ENCODE data around the gene PTPRM. TPM values are rescaled to one million over a fixed set of nuclear protein-coding genes. Genes with fewer than 3 reads are reported as not detected.

The PTPRM gene
- total and polyA plus RNA-seq, 2 of the 8 experiments (the other 6 are each of a cell fraction or from before 2014, with no cell fraction given), result 4.1 to 7.0 TPM

DNA sequence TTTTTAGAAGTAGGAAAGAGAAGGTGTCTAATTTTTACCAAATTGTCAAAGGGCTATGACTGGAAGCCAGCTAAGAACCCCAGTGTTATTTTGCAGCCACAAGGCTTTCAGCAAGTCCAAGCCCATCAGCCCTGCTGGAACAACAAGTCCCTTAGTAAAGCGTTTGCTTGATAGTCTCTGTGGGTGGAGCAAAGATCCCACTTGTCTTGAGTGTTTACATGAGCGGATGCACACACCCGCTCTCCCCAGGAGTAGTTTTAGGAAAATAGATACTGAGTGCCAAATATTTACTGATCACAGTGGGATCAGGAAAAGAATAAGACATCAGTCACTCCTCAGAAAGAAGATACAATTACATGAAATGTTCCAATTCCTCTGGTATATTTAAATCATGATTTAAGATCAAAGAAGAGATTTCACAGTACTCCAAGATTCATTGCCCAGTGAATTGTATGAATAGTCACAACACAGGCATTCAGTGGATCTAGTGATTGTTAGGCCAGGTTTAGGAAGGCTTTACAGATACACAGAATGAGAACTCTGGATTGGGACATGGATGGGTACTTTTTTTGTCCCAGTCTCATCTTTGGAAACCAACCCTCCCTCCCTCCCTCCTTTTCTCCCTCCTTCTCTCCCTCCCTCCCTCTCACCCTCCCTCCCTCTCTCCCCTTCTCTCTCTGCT, 514.9 kb downstream of the PTPRM start (continued):
- TF ChIP-seq, protein P1, sequence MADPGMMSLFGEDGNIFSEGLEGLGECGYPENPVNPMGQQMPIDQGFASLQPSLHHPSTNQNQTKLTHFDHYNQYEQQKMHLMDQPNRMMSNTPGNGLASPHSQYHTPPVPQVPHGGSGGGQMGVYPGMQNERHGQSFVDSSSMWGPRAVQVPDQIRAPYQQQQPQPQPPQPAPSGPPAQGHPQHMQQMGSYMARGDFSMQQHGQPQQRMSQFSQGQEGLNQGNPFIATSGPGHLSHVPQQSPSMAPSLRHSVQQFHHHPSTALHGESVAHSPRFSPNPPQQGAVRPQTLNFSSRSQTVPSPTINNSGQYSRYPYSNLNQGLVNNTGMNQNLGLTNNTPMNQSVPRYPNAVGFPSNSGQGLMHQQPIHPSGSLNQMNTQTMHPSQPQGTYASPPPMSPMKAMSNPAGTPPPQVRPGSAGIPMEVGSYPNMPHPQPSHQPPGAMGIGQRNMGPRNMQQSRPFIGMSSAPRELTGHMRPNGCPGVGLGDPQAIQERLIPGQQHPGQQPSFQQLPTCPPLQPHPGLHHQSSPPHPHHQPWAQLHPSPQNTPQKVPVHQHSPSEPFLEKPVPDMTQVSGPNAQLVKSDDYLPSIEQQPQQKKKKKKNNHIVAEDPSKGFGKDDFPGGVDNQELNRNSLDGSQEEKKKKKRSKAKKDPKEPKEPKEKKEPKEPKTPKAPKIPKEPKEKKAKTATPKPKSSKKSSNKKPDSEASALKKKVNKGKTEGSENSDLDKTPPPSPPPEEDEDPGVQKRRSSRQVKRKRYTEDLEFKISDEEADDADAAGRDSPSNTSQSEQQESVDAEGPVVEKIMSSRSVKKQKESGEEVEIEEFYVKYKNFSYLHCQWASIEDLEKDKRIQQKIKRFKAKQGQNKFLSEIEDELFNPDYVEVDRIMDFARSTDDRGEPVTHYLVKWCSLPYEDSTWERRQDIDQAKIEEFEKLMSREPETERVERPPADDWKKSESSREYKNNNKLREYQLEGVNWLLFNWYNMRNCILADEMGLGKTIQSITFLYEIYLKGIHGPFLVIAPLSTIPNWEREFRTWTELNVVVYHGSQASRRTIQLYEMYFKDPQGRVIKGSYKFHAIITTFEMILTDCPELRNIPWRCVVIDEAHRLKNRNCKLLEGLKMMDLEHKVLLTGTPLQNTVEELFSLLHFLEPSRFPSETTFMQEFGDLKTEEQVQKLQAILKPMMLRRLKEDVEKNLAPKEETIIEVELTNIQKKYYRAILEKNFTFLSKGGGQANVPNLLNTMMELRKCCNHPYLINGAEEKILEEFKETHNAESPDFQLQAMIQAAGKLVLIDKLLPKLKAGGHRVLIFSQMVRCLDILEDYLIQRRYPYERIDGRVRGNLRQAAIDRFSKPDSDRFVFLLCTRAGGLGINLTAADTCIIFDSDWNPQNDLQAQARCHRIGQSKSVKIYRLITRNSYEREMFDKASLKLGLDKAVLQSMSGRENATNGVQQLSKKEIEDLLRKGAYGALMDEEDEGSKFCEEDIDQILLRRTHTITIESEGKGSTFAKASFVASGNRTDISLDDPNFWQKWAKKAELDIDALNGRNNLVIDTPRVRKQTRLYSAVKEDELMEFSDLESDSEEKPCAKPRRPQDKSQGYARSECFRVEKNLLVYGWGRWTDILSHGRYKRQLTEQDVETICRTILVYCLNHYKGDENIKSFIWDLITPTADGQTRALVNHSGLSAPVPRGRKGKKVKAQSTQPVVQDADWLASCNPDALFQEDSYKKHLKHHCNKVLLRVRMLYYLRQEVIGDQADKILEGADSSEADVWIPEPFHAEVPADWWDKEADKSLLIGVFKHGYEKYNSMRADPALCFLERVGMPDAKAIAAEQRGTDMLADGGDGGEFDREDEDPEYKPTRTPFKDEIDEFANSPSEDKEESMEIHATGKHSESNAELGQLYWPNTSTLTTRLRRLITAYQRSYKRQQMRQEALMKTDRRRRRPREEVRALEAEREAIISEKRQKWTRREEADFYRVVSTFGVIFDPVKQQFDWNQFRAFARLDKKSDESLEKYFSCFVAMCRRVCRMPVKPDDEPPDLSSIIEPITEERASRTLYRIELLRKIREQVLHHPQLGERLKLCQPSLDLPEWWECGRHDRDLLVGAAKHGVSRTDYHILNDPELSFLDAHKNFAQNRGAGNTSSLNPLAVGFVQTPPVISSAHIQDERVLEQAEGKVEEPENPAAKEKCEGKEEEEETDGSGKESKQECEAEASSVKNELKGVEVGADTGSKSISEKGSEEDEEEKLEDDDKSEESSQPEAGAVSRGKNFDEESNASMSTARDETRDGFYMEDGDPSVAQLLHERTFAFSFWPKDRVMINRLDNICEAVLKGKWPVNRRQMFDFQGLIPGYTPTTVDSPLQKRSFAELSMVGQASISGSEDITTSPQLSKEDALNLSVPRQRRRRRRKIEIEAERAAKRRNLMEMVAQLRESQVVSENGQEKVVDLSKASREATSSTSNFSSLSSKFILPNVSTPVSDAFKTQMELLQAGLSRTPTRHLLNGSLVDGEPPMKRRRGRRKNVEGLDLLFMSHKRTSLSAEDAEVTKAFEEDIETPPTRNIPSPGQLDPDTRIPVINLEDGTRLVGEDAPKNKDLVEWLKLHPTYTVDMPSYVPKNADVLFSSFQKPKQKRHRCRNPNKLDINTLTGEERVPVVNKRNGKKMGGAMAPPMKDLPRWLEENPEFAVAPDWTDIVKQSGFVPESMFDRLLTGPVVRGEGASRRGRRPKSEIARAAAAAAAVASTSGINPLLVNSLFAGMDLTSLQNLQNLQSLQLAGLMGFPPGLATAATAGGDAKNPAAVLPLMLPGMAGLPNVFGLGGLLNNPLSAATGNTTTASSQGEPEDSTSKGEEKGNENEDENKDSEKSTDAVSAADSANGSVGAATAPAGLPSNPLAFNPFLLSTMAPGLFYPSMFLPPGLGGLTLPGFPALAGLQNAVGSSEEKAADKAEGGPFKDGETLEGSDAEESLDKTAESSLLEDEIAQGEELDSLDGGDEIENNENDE (IDR thresholded peaks at IDR 0.05; ENCODE audit: insufficient replicate concordance, low read length), result no peak
- no peak for TF ChIP-seq SP2 (IDR thresholded peaks at IDR 0.05; ENCODE audit: low read length)
- TF ChIP-seq RFX5 (IDR thresholded peaks at IDR 0.05; ENCODE audit: borderline replicate concordance, low read depth, low read length), result no peak
- no peak for TF ChIP-seq BRCA1 (IDR thresholded peaks at IDR 0.05; ENCODE audit: low read depth, low read length)
- TF ChIP-seq SIX5 (IDR thresholded peaks at IDR 0.05; ENCODE audit: low read depth, low read length), result no peak
- TF ChIP-seq POU5F1 (IDR thresholded peaks at IDR 0.05; ENCODE audit: low read depth, low read length), result no peak
- no peak for TF ChIP-seq SAP30 (IDR thresholded peaks at IDR 0.05; ENCODE audit: insufficient read depth, insufficient replicate concordance, low read length)
- no peak for TF ChIP-seq TCF12 (IDR thresholded peaks at IDR 0.05; ENCODE audit: low read depth, low read length)
- TF ChIP-seq BCL11A (IDR thresholded peaks at IDR 0.05; ENCODE audit: low read depth in 2 of 2, low read length in 2 of 2), result no peak
- TF ChIP-seq RNF2 (IDR thresholded peaks at IDR 0.05; ENCODE audit: borderline replicate concordance, low read depth, low read length, missing control alignments, poor library complexity, severe bottlenecking), result no peak
- TF ChIP-seq POLR2AphosphoS5 (IDR thresholded peaks at IDR 0.05; ENCODE audit: low read depth, low read length), result no peak
